ENCODE measurements around the gene IKBIP. TPM values are rescaled to one million over a fixed set of nuclear protein-coding genes. Genes with fewer than 3 reads are reported as not detected.

IKBIP gene
- total and polyA plus RNA-seq, 9 of the 15 experiments (the other 6 are each of a cell fraction or from before 2014, with no cell fraction given), result 3.3 to 19.5 (median 14.9) TPM

DNA sequence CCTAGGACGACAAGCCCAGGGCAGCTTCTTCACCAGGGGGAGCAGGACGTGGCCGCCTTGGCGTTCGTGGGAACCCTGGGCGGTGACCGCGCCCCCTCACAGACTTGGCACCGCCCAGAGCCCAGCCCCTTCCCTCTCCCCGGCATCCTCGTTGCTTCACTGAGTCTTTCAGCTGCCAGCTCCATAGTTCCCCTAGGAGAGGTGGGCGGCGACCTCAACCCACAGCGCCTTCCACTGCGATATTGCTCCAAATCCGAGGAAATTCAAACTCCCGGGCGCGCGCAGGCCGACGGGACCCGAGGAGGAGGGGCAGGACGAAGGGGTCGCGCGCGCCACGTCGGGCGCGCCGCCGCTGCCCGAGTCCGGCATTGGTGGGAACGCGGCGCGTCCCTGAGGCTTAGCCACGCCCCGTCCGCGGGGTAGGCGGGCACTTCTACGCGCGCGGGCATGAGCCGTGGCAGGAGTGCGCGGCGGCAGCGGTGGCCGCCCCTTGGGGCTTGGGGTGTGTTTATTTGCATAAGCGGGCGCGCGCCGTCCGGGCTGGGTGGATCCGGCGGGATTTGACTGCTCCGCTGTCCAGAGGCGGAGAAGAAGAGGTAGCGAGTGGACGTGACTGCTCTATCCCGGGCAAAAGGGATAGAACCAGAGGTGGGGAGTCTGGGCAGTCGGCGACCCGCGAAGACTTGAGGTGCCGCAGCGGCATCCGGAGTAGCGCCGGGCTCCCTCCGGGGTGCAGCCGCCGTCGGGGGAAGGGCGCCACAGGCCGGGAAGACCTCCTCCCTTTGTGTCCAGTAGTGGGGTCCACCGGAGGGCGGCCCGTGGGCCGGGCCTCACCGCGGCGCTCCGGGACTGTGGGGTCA, at the start of gene IKBIP, which contains the start of gene APAF1 (continued):
- TF ChIP-seq, protein P1, sequence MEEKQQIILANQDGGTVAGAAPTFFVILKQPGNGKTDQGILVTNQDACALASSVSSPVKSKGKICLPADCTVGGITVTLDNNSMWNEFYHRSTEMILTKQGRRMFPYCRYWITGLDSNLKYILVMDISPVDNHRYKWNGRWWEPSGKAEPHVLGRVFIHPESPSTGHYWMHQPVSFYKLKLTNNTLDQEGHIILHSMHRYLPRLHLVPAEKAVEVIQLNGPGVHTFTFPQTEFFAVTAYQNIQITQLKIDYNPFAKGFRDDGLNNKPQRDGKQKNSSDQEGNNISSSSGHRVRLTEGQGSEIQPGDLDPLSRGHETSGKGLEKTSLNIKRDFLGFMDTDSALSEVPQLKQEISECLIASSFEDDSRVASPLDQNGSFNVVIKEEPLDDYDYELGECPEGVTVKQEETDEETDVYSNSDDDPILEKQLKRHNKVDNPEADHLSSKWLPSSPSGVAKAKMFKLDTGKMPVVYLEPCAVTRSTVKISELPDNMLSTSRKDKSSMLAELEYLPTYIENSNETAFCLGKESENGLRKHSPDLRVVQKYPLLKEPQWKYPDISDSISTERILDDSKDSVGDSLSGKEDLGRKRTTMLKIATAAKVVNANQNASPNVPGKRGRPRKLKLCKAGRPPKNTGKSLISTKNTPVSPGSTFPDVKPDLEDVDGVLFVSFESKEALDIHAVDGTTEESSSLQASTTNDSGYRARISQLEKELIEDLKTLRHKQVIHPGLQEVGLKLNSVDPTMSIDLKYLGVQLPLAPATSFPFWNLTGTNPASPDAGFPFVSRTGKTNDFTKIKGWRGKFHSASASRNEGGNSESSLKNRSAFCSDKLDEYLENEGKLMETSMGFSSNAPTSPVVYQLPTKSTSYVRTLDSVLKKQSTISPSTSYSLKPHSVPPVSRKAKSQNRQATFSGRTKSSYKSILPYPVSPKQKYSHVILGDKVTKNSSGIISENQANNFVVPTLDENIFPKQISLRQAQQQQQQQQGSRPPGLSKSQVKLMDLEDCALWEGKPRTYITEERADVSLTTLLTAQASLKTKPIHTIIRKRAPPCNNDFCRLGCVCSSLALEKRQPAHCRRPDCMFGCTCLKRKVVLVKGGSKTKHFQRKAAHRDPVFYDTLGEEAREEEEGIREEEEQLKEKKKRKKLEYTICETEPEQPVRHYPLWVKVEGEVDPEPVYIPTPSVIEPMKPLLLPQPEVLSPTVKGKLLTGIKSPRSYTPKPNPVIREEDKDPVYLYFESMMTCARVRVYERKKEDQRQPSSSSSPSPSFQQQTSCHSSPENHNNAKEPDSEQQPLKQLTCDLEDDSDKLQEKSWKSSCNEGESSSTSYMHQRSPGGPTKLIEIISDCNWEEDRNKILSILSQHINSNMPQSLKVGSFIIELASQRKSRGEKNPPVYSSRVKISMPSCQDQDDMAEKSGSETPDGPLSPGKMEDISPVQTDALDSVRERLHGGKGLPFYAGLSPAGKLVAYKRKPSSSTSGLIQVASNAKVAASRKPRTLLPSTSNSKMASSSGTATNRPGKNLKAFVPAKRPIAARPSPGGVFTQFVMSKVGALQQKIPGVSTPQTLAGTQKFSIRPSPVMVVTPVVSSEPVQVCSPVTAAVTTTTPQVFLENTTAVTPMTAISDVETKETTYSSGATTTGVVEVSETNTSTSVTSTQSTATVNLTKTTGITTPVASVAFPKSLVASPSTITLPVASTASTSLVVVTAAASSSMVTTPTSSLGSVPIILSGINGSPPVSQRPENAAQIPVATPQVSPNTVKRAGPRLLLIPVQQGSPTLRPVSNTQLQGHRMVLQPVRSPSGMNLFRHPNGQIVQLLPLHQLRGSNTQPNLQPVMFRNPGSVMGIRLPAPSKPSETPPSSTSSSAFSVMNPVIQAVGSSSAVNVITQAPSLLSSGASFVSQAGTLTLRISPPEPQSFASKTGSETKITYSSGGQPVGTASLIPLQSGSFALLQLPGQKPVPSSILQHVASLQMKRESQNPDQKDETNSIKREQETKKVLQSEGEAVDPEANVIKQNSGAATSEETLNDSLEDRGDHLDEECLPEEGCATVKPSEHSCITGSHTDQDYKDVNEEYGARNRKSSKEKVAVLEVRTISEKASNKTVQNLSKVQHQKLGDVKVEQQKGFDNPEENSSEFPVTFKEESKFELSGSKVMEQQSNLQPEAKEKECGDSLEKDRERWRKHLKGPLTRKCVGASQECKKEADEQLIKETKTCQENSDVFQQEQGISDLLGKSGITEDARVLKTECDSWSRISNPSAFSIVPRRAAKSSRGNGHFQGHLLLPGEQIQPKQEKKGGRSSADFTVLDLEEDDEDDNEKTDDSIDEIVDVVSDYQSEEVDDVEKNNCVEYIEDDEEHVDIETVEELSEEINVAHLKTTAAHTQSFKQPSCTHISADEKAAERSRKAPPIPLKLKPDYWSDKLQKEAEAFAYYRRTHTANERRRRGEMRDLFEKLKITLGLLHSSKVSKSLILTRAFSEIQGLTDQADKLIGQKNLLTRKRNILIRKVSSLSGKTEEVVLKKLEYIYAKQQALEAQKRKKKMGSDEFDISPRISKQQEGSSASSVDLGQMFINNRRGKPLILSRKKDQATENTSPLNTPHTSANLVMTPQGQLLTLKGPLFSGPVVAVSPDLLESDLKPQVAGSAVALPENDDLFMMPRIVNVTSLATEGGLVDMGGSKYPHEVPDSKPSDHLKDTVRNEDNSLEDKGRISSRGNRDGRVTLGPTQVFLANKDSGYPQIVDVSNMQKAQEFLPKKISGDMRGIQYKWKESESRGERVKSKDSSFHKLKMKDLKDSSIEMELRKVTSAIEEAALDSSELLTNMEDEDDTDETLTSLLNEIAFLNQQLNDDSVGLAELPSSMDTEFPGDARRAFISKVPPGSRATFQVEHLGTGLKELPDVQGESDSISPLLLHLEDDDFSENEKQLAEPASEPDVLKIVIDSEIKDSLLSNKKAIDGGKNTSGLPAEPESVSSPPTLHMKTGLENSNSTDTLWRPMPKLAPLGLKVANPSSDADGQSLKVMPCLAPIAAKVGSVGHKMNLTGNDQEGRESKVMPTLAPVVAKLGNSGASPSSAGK (IDR thresholded peaks at IDR 0.05), result no peak
- TF ChIP-seq ZNF384 (IDR thresholded peaks at IDR 0.05; ENCODE audit: low read depth, low read length) (no peak), ZFP30 (CRISPR knock-in tag; IDR thresholded peaks at IDR 0.05; ENCODE audit: borderline replicate concordance) (no peak), MED1 (CRISPR knock-in tag; IDR thresholded peaks at IDR 0.05; ENCODE audit: borderline replicate concordance) (no peak)
- TF ChIP-seq, protein P2, sequence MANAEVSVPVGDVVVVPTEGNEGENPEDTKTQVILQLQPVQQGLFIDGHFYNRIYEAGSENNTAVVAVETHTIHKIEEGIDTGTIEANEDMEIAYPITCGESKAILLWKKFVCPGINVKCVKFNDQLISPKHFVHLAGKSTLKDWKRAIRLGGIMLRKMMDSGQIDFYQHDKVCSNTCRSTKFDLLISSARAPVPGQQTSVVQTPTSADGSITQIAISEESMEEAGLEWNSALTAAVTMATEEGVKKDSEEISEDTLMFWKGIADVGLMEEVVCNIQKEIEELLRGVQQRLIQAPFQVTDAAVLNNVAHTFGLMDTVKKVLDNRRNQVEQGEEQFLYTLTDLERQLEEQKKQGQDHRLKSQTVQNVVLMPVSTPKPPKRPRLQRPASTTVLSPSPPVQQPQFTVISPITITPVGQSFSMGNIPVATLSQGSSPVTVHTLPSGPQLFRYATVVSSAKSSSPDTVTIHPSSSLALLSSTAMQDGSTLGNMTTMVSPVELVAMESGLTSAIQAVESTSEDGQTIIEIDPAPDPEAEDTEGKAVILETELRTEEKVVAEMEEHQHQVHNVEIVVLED (CRISPR knock-in tag; IDR thresholded peaks at IDR 0.05), result peak; percentile 83
- TF ChIP-seq, protein P3, sequence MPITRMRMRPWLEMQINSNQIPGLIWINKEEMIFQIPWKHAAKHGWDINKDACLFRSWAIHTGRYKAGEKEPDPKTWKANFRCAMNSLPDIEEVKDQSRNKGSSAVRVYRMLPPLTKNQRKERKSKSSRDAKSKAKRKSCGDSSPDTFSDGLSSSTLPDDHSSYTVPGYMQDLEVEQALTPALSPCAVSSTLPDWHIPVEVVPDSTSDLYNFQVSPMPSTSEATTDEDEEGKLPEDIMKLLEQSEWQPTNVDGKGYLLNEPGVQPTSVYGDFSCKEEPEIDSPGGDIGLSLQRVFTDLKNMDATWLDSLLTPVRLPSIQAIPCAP (CRISPR knock-in tag; IDR thresholded peaks at IDR 0.05; ENCODE audit: borderline replicate concordance), result no peak
- TF ChIP-seq, protein P4, sequence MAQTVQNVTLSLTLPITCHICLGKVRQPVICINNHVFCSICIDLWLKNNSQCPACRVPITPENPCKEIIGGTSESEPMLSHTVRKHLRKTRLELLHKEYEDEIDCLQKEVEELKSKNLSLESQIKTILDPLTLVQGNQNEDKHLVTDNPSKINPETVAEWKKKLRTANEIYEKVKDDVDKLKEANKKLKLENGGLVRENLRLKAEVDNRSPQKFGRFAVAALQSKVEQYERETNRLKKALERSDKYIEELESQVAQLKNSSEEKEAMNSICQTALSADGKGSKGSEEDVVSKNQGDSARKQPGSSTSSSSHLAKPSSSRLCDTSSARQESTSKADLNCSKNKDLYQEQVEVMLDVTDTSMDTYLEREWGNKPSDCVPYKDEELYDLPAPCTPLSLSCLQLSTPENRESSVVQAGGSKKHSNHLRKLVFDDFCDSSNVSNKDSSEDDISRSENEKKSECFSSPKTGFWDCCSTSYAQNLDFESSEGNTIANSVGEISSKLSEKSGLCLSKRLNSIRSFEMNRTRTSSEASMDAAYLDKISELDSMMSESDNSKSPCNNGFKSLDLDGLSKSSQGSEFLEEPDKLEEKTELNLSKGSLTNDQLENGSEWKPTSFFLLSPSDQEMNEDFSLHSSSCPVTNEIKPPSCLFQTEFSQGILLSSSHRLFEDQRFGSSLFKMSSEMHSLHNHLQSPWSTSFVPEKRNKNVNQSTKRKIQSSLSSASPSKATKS (CRISPR knock-in tag; IDR thresholded peaks at IDR 0.05), result no peak
- TF ChIP-seq, protein P5, sequence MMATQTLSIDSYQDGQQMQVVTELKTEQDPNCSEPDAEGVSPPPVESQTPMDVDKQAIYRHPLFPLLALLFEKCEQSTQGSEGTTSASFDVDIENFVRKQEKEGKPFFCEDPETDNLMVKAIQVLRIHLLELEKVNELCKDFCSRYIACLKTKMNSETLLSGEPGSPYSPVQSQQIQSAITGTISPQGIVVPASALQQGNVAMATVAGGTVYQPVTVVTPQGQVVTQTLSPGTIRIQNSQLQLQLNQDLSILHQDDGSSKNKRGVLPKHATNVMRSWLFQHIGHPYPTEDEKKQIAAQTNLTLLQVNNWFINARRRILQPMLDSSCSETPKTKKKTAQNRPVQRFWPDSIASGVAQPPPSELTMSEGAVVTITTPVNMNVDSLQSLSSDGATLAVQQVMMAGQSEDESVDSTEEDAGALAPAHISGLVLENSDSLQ (IDR thresholded peaks at IDR 0.05), result no peak

All from K562 (cell line).